Right ventricle myocardium superior (tissue), 1 donor: Measurements from ENCODE around the gene CMKLR1. TPM values are rescaled to one million over a fixed set of nuclear protein-coding genes. Genes with fewer than 3 reads are reported as not detected.

Experiments
- ATAC-seq: fragments of 200-7000 bp; cut with Tn5 transposase; one replicate; pipeline ENCODE4 v1.9.1; 2020; ENCODE audit warnings: mild to moderate bottlenecking; ENCODE audit not compliant: poor library complexity
- DNase-seq: peaks from one replicate; pipeline ENCODE4 v3.0.0-alpha.2; 2020
- intact Hi-C: fragments of 100-400 bp; cut with DNase I; formaldehyde crosslinking; loops from one replicate; pipeline ENCODE4 v1.11.2; 2022
- total RNA-seq: library from RNA; stranded (reverse); fragmentation: NEBNext Ultra II Directional; extraction: Animal tissue kit (Norgen Biotek cat#: 25700); gene quantifications from one replicate; pipeline ENCODE4 v1.2.1, GENCODE V29; 2021
- donor health status: DM: no; HTN: yes; CAD: no; lungs with severe emphysema.

The CMKLR1 gene
- total RNA-seq, 1 donor from 2014 or later = 7.2 TPM

- DNase-seq = no peak
- ATAC-seq = no peak
- intact Hi-C loops = no loop called here
These were observed 3.0 kb upstream of the CMKLR1 start for GRCh38 chr12:108341854-108342847.

GRCh38 chr12:108341356-108341755, 2.2 kb upstream of the CMKLR1 start:
- DNase-seq (no peak), ATAC-seq (no peak)
- intact Hi-C loops = no loop called here

- ATAC-seq = peak; percentile 18
- peak; percentile 46 for DNase-seq
- intact Hi-C loops = no loop called here
These were observed 926 bp upstream of the CMKLR1 start for GRCh38 chr12:108340037-108340436.

GRCh38 chr12:108337235-108338223, 1.6 kb downstream of the CMKLR1 start:
- DNase-seq (no peak), ATAC-seq (peak; percentile 26)
- intact Hi-C loops = no loop called here

- no peak for ATAC-seq
- intact Hi-C loops = no loop called here
- no peak for DNase-seq
These were observed 3.6 kb downstream of the CMKLR1 start for GRCh38 chr12:108335349-108336119.

- no peak for DNase-seq
- intact Hi-C loops = no loop called here
- peak; percentile 19 for ATAC-seq
These were observed 5.0 kb downstream of the CMKLR1 start for GRCh38 chr12:108333898-108334699.

- intact Hi-C loops = no loop called here
These were observed 6.2 kb downstream of the CMKLR1 start for GRCh38 chr12:108332791-108333382.

GRCh38 chr12:108328420-108328819, 10.7 kb downstream of the CMKLR1 start:
- DNase-seq = no peak
- intact Hi-C loops = no loop called here
- ATAC-seq = peak; percentile 49

More at GRCh38 chr12:108332791-108333382, 6.2 kb downstream of the CMKLR1 start:
- ATAC-seq (peak; percentile 73), DNase-seq (peak; percentile 65)

GRCh38 chr12:108327621-108328344, 11.3 kb downstream of the CMKLR1 start:
- ATAC-seq = peak; percentile 74
- no peak for DNase-seq
- intact Hi-C loops = no loop called here

- ATAC-seq (no peak), DNase-seq (no peak)
- intact Hi-C loops = no loop called here
These were observed 12.8 kb downstream of the CMKLR1 start for GRCh38 chr12:108326254-108326750.

GRCh38 chr12:108325549-108325948, 13.6 kb downstream of the CMKLR1 start:
- intact Hi-C loops = no loop called here
- no peak for ATAC-seq
- no peak for DNase-seq

GRCh38 chr12:108325018-108325358, 14.1 kb downstream of the CMKLR1 start:
- no peak for ATAC-seq
- DNase-seq = no peak
- intact Hi-C loops = no loop called here

GRCh38 chr12:108324351-108325017, 14.6 kb downstream of the CMKLR1 start:
- no peak for DNase-seq
- no peak for ATAC-seq
- intact Hi-C loops = no loop called here

GRCh38 chr12:108323581-108323980, 15.5 kb downstream of the CMKLR1 start:
- DNase-seq (no peak), ATAC-seq (no peak)
- intact Hi-C loops = no loop called here

GRCh38 chr12:108322998-108323397, 16.1 kb downstream of the CMKLR1 start:
- ATAC-seq (no peak), DNase-seq (no peak)
- intact Hi-C loops = no loop called here

- DNase-seq (no peak), ATAC-seq (no peak)
- intact Hi-C loops = no loop called here
These were observed 17.4 kb downstream of the CMKLR1 start for GRCh38 chr12:108321688-108322087.
